Dedifferentiated amniotic fluid mesenchymal stem cell (primary cell): ENCODE measurements around the gene GALR1.

Experiments
- DNase-seq: peaks from one replicate; pipeline ENCODE4 v3.0.0-alpha.2; 2016; ENCODE audit errors: extremely low spot score

The GALR1 gene

GRCh38 chr18:77321823-77322805, 72.5 kb downstream of the GALR1 start:
- no peak for DNase-seq

GRCh38 chr18:77323640-77324299, 74.1 kb downstream of the GALR1 start:
- no peak for DNase-seq
